ENCODE measurements around the gene HDAC3. TPM values are rescaled to one million over a fixed set of nuclear protein-coding genes. Genes with fewer than 3 reads are reported as not detected.

The HDAC3 gene
- 56.6 and 64.4 TPM in 2 replicates for total RNA-seq (2014; rRNA removed; shearing (Covaris generic))

DNA sequence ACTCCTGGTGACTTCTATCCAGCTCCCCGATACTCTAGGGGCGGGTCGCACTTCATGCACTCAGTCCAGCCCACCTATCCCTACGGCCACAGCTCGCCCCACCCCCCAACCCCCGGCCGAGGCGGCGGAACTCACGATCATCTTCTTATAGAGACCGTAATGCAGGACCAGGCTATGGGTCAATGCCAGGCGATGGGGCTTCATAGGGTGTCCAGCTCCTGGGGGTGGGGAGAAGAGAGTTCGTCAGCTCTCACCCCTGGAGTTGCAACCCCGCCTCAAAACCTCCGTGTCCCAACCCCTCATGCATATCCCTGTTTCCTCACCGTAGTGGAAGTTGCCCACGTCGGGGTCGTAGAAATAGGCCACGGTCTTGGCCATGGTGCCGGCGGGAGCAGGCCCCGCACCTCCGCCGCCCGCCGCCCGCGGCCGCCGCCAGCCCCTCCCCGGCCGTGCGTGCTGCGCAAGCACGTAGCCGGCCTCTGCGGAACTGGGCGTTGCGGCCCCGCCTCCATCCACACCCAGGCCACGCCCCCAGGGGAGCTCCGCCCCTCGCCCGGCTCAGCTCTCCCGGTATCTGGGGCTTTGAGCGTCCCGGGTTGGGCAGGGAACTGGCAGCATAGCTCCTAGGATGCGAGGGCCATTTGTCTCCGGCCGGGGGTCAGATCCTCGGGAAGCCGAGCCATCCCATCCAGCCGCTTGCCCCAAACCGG lies at the start of gene HDAC3, which contains the start of gene RELL2:
Gene HDAC3 (minus strand): TSS at position 437 of the 710 bp plus-strand sequence. CDS start 59 bp downstream, at position 378.
Gene RELL2 (plus strand): TSS at position 585 of the 710 bp plus-strand sequence. CDS start 1,229 bp downstream, outside the sequence.

DNA sequence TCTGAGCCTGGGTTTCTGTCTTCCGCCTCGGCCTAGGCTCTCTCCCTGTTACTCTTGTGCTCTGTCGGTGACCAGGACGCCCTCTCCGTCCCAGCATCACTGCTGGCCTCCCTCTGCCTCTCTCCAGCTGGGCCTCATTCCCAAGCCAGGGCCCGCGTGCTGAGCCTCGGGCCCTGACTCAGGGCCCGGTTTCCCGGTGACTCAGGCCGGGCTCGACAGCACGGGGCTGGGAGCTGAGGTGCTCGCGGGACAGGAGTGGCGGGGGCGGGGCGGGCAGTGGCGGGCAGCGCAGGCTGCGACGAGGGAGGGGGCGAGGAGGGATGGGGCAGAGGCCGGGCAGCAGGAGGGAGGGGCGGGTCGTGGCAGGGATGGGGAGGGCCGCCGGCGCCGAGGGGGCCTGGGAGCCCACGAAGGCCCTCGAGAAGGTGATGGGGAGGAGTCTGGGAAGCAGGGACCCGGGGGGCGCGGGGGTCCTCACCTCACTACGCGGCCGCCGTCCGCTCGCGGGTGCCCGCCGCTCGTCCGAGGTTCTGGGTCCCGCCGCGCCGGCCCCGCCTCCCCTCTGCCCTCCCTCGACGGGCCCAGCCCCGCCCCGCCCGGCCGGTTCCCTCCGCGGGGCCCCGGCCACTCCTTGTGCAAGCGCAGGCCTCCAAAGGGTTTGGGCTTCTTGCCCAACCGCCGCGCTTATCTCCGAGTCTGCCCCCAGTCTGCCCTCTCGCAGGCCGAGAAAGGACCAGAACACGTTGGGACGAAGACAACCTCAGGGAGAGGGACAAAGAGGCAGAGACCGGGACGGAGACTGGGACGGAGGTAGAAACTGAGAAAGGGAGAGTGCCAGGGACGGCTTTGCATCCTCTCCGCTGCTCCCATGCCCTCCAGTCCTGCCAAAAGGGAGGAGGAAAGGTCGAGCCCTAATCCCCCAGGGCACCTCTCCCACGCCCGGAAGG lies 45.3 kb upstream of the HDAC3 start, which contains the start of gene ARAP3:
Gene ARAP3 (minus strand): TSS at position 536 of the 947 bp plus-strand sequence. CDS start 1,744 bp downstream, outside the sequence.

DNA sequence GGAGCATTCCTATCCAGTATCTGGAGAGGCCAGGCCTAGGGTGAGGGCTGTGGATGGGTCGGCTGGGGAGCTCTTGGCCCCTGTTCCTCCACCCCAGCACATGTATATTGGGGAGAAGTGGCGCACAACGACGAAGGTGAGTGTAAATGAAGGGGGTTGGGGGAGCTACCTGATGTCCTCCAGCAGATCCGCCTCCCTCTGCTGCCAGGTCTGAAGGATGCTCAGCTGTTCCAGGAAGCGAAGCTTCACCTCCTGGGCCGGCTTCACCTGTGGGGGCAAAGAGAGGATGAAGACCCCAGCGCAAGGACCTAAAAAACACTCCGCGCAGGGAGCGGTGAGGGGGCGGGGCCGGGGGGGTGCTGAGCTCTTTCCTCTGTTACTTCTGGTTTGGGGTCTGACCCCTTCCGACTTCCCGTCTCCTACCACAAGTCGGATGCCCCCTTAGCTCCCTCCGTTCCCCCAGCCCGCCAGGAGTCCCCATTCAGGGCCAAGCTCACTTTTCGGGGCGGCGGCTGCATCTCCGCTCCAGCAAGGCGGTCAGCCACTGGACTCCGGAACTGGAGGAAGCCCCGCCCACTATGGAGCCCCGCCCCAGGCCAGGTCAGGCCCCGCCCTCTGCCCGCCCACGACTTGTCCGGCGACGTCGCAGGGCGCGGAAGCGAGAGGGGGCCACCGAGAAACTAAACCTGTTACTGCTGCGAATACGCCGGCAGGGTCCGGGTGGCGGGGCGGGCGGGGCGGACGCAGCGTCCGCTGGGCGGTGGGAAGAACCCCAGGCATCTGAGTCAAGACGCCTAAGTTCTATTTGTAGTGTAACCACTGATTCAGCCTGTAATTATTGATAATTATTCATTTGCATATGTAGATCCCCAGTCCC lies 14.4 kb upstream of the HDAC3 start, which contains the start of gene FCHSD1:
Gene FCHSD1 (minus strand): TSS at position 568 of the 877 bp plus-strand sequence. CDS start 50 bp downstream, at position 518.

DNA sequence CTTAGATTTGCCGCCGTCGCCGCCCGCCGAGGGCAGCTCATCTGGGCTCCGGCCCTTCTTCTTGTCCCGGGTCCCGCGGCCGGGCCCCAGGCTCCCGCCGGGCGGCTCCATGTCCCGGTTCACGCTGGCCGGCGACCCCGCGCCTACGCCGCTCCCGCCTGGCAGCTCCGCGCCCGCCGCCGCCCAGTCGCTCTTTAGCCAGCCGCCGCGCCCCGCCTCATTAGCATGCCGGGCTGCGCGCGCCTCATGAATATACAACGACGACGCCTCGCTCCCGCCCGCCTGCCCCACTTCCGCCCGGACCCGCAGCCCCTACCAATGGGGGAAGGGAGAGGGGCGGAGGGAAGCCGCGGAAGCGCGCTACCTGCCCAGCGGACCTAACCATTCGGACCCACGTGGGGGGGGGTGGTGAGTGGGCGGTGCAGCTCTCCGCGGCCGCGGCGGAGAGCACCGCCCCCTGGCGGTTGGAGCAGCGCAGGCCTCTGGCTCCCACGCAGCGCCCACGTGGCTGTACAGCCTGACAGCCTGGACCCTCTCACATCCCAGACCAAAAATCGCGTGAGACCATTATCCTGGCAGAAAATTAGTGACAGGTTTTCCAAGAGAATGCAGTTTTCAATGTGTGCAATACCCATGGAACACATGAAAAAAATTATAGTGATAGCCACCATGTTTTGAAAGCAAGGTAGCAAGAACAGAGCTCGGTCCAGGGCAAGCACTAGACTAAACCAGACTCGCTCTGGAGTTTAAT lies 17.7 kb downstream of the HDAC3 start, which contains the start of gene DIAPH1:
Gene DIAPH1 (minus strand): TSS at position 197 of the 751 bp plus-strand sequence. CDS start 86 bp downstream, at position 111.

Small RNAs within 50 kb of the gene (small RNA-seq; reads per million reads assigned to genes)
- not detected for gene RPS27AP10

Other genes with a start within 250 kb of the HDAC3 start
- 2.0 TPM in 2 replicates for gene PCDHGB4, start 249.2 kb downstream of the HDAC3 start, total RNA-seq (2014; rRNA removed; shearing (Covaris generic))
- 1.1 and 1.6 TPM in 2 replicates for gene PCDHGA8, start 244.2 kb downstream of the HDAC3 start, total RNA-seq (2014; rRNA removed; shearing (Covaris generic))
- 1.9 and 2.4 TPM in 2 replicates for gene PCDHGB5, start 238.9 kb downstream of the HDAC3 start, total RNA-seq (2014; rRNA removed; shearing (Covaris generic))
- gene PCDHGA9, start 234.1 kb downstream of the HDAC3 start, total RNA-seq (2014; rRNA removed; shearing (Covaris generic)): 1.1 and 2.7 TPM in 2 replicates
- gene PCDHGB6, start 228.8 kb downstream of the HDAC3 start, total RNA-seq (2014; rRNA removed; shearing (Covaris generic)): 0.80 and 1.2 TPM in 2 replicates
- 4.3 and 6.0 TPM in 2 replicates for gene PCDHGA10, start 223.9 kb downstream of the HDAC3 start, total RNA-seq (2014; rRNA removed; shearing (Covaris generic))
- 0.72 and 0.90 TPM in 2 replicates for gene PCDHGB7, start 219.2 kb downstream of the HDAC3 start, total RNA-seq (2014; rRNA removed; shearing (Covaris generic))
- 0.30 and 0.96 TPM in 2 replicates for gene PCDHGA11, start 215.8 kb downstream of the HDAC3 start, total RNA-seq (2014; rRNA removed; shearing (Covaris generic))
- 0.80 and 1.2 TPM in 2 replicates for gene PCDHGA12, start 206.3 kb downstream of the HDAC3 start, total RNA-seq (2014; rRNA removed; shearing (Covaris generic))
- gene PCDHGC3, start 160.9 kb downstream of the HDAC3 start, total RNA-seq (2014; rRNA removed; shearing (Covaris generic)): 62.5 and 65.1 TPM in 2 replicates
- 1.3 and 1.8 TPM in 2 replicates for gene PCDHGC4, start 151.8 kb downstream of the HDAC3 start, total RNA-seq (2014; rRNA removed; shearing (Covaris generic))
- 1.1 and 1.3 TPM in 2 replicates for gene PCDHGC5, start 147.8 kb downstream of the HDAC3 start, total RNA-seq (2014; rRNA removed; shearing (Covaris generic))
- 52.1 and 55.8 TPM in 2 replicates for gene DIAPH1, start 17.8 kb downstream of the HDAC3 start, total RNA-seq (2014; rRNA removed; shearing (Covaris generic))
- gene RELL2, start 148 bp upstream of the HDAC3 start, total RNA-seq (2014; rRNA removed; shearing (Covaris generic)): 6.0 and 8.6 TPM in 2 replicates
- 16.6 and 21.5 TPM in 2 replicates for gene FCHSD1, start 14.6 kb upstream of the HDAC3 start, total RNA-seq (2014; rRNA removed; shearing (Covaris generic))
- 15.1 and 17.0 TPM in 2 replicates for gene ARAP3, start 45.4 kb upstream of the HDAC3 start, total RNA-seq (2014; rRNA removed; shearing (Covaris generic))
- gene PCDH1, start 241.6 kb upstream of the HDAC3 start, total RNA-seq (2014; rRNA removed; shearing (Covaris generic)): 37.9 and 41.7 TPM in 2 replicates

Data from A375 (cell line).